Glomerular visceral epithelial cell (primary cell): ENCODE data around the gene NCBP3.

Source experiments
- DNase-seq: peaks from one replicate; pipeline ENCODE4 v3.0.0-alpha.2; 2016; ENCODE audit errors: extremely low spot score

NCBP3 gene

DNA sequence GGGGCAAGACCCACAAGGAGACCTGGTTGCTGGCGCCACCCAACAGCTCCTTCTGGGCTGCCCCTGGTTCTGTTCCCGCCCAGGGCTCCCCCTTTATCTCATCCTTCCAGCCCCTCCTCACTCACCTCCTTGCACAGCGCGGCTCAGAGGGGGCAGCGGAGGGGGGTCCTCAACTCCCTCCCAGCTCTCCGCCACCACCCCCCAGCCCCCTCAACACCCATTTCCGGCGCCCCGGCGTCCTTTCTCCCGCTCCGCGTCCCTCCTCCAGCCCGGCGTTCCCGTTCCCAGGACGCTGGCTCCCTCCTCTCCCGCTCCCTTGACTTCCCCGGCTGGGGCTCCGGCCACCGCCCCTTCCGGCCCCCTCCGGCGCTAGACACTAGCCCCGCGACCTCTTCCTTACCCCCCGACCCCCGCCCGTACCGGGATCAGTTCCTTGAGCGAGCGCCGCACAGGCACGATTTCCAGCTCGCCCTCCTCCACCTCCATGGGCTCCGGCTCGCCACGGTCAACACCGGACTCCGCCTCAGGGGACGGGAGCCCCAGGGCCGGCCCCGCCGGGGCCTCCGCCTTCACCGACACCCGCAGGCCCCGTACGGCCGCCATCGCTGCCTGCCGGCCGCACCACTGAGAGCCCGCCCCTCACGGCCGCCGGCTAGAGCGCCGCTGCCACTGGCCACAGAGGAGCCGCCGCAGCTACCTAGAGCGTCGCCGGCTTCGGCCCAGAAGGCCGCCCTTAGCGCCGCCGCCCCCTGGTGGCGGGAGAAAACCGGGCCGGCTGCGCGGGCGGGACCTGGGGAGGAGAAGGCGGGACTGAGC lies at the start of gene NCBP3:
NCBP3 (minus strand) TSS at position 626 of the 816 bp plus-strand sequence; CDS start at position 603, 23 bp downstream.
- peak; percentile 96 for DNase-seq

DNA sequence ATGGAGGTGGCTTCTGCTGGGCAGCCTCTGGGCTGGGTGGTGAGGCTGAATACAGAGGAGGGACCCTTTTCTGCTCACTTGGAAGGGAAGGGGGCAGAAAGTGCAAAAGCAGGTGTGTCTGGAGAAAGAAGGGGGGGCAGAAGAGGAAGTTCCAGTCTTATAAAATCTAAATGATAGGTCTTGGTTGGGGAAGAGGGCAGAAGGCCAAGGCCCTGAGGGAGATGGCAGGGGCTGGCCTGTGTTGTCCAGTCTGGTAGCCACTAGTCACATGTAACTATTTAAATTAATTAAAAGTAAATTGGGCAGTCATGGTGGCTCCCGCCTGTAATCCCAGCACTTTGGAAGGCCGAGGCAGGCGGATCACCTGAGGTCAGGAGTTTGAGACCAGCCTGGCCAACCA lies 49.3 kb upstream of the NCBP3 start:
- DNase-seq, result no peak

DNA sequence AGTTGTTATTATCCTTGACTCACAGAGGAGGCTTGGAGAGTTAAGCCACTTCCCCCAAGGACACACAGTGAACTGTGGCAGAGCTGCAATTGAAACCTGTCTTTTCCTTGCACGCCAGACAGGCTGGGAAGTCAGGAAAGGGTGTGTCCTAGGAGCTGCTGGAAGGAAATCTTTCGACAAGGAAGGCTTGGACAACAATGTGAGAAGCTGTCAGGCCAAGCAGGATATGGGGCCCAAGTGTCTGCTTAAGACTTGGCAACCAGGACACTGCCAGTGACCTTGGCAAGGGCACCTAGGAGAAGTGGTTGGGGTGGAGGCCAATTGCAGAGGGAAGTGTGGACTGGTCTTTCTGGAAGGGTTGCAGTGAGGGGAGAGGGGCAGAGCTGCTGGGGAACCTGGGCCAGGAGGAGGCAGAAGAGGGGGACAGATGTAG lies 48.9 kb upstream of the NCBP3 start:
- peak; percentile 43 for DNase-seq

DNA sequence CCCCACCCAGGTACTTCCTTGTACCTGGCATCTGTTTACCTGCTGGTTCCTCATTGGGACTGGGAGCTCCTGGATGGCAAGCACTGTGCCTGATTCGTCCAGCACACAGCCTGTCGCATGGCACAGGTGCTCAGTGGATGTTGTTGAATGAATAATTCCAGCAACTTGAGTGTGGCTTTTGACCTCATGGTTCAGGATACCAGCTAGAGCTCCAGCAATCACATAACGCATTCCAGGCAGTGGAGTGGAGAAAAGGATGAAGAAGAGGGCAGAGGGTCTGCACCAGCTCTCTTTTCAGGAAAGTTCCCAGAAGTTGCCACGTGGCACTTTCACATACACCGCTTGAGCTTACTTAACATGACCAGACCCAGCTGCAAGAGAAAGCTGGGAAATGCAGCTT lies 48.1 kb upstream of the NCBP3 start:
- no peak for DNase-seq

GRCh38 chr17:3893720-3894116 lies 47.7 kb upstream of the NCBP3 start:
- DNase-seq, result no peak

DNA sequence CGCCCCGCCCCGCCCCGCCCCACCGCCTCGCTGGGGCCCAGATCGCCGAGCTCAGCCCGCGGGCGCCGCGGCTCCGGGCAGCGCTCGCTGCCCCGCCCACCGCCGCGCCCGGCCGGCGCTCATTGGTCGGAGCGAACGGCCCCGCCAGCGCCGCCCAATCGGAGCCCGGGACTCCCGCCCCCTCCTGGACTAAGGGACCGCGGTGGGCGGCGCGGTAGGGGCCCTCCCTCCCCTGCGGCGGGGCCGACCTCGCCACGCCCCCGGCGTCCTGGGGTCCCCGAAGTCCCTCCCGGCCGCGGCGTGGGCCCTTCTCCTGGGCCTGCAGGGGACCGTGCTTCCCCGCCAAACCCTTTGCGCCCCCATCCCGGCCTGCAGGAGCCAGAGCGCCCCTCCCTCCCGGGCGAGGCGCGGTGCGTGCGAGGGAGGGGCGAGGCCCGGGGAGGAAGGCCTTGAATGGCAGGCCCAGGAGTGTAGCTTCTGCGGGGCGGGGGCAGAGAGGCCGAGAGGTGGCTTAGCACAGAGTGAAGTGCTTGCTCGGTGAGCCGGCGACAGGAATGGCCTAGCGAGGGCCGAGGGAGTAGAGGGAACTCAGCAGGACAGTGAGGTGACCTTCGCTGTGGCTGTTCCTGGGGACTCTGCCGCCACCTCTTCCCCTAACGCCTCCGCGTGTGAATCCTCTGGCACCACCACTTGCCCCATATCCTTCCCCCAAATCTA lies 47.1 kb upstream of the NCBP3 start, which contains the start of gene CAMKK1:
CAMKK1 (minus strand) TSS at position 51 of the 717 bp plus-strand sequence. CDS start 7,366 bp downstream, outside the sequence.
- peak; percentile 91 for DNase-seq

- DNase-seq, result peak; percentile 87
These were observed 46.3 kb upstream of the NCBP3 start for GRCh38 chr17:3892095-3892998.

GRCh38 chr17:3891626-3892094 lies 45.6 kb upstream of the NCBP3 start:
- no peak for DNase-seq

- no peak for DNase-seq
These were observed 44.8 kb upstream of the NCBP3 start for GRCh38 chr17:3890878-3891219.

- DNase-seq, result peak; percentile 99
These were observed 44.2 kb upstream of the NCBP3 start for GRCh38 chr17:3890082-3890877.

- no peak for DNase-seq
These were observed 43.4 kb upstream of the NCBP3 start for GRCh38 chr17:3889325-3890012.

DNA sequence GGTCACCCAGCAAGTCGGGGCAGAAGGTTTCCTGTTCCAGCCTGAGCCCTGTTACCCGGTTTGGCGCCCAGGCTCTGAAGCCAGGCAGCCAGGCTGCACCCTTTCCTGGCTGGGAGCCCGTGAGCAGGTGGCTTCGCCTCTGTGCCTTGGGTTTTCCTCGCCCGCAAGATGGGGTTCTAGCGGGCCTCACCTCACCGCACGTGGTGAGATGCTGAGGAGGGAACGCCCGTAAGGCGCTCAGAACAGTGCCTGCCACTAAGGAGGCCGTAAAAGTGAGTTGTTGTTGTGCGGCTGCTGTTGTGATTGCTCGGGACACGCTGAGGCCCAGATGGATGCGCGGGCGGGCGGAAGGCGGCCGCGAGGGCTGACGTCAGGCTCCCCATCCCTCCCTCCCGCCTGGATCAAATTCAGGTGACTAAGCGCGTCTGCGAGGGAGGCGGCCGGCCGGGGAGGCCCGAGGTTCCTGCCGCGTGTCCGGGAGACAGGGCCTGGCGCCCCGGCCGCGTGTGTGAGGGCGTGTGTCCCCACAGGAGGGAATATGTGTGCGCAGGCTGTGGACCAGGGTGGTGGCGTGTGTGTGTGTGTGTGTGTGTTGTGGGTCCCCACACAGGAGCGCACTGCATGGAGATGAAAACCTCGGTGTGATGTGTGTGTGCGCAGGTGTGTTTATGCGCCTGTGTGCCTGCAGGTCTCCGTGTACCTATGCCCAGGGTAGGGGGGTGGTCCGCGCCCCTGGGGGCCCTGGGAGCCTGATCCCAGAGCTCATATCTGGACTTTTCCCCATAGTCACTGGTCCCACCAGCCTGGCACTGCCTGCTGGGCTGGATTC lies 42.5 kb upstream of the NCBP3 start:
- DNase-seq, result peak; percentile 93

GRCh38 chr17:3887804-3888203 lies 41.8 kb upstream of the NCBP3 start:
- no peak for DNase-seq

DNA sequence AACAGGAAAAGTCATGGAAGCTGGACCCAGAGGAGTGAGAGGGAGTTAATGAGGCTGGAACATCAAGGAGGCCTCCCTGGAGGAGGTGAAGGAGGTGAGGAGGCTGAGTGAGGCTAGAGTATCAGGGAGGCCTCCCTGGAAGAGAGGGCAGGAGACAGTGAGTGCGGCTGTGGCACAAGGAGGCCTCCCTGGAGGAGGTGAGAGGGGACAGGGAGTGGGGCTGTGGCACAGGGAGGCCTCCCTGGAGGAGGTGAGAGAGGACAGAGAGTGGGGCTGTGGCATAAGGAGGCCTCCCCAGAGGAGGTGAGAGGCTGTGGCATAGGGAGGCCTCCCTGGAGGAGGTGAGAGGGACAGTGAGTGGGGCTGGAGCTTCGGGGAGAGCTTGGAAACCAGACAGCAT lies 41.3 kb upstream of the NCBP3 start:
- no peak for DNase-seq

DNA sequence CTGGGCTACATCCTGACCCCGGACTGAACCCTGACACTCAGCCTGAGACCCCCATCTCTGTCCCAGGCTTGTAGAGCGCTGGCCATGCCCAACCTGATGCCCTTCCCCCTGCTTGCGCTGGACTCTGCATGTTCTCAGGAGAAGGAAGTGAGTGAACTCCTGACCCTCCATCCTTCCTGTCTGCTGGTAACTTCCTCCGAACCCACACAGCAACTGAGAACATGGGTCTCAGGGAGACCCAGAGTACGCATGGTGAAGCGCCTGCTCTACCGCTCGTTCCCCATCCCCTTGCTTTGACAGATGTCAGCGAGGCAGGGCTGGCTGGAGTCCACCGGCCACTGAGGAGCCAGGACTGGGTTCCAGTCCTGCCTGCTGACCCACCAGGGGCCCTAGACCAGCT lies 40.7 kb upstream of the NCBP3 start:
- no peak for DNase-seq

DNA sequence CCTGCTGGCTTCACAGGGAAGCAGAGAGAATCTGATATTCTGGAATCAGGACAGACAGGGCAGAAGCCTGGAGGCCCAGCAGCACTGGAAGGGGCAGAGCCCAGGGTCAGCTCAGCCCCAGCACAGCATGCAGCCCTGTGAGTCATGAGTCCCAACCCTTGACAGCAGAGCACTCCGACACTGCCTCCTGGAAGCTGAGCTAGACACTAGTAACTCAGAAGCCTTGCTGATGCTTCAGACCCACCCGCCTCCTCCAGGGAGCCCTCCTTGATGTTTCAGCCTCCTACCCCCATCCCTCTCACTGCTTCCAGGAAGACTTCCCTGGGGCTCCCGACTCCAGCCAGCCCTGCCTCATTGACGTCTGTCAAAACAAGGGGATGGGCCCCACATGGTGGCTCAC lies 39.9 kb upstream of the NCBP3 start:
- DNase-seq, result peak; percentile 50

DNA sequence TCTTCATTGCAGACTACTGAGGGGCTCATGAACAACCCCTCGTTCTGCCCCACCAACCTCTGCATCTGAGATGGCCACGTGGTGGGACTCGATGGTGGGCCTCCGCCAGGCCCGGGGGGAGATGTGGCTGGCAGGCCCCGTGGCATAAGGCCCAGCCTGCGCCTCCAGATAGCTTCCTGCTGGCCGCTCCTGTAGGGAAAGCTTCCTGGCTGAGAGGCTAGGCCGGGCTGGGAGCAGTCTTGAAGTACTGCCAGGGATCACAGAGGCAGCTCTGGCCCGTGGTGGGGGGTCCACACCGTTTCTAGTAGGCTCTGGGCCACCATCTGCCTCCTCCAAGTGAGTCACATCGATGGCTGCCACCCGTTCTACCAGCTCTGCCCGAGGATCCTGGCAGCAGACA lies 39.2 kb upstream of the NCBP3 start:
- DNase-seq, result no peak

GRCh38 chr17:3884188-3884587 lies 38.1 kb upstream of the NCBP3 start:
- no peak for DNase-seq

DNA sequence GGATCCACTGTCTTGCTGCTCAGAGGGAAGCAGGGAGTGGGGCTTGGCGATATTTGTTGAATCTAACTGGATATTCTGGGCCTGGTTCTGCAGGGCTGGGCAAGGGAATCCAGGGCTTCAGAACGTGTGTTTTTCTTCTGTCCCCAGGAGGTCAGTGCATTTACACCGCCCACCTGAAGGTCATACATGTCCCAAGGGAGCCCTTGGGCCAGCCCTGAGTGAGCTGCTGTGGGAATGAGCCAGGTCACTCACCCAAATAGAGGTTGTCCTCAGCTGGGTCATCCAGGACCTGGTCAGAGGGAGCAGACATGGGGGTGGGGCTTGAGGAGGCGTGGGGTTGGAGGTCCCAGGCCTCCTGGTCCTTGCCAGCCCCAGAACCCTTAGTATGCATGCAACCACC lies 36.2 kb upstream of the NCBP3 start:
- DNase-seq, result no peak

DNA sequence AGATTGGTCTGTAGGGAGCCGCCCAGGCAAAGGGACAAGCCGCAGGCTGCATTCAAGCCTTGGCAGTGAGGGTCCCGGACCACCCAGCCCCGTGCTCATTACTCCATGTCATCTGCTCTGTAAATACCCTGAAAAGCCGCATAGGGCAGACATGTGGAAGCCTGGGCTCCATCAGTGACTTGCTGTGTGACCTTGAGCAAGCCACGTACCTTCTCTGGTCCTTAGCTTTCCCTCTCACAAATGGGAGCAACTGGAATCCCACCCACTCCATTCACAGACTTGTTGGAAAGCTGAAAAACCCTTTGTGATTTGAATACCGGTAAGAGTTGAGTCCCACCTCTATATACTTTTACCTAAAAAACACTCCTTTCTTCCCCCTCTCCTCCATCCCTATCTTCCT lies 34.9 kb upstream of the NCBP3 start:
- DNase-seq, result no peak
